ENCODE measurements around the gene KMT5C.
"Not testable (repeated sequence)": the region's sequence is repeated elsewhere in the genome, so short reads cannot be mapped to it uniquely, and the experiment has no call there.

The KMT5C gene

GRCh38 chr19:55324662-55325061 lies 15.0 kb upstream of the KMT5C start:
- H3K27ac Mint-ChIP-seq: peak overlapping the region in 1 of 2 donors; percentile 44
- H3K36me3 Mint-ChIP-seq (ENCODE audit: insufficient read depth): no peaks in the 10 kb centered on the region
- DNase-seq: no peak
- no peaks in the 10 kb centered on the region for H3K4me1 Mint-ChIP-seq (ENCODE audit: low read depth in 2 of 2)
- H3K9me3 Mint-ChIP-seq: no peaks in the 10 kb centered on the region
- no peak for ATAC-seq (replicated peaks)
- H3K4me3 Mint-ChIP-seq: no peak overlapping the region
- H3K27me3 Mint-ChIP-seq: peaks cover 26 to 51% of the 10 kb centered on the region in 2 donors

- Mint-ChIP-seq H3K36me3 (ENCODE audit: insufficient read depth) (no peaks in the 10 kb centered on the region), H3K9me3 (no peaks in the 10 kb centered on the region), H3K27ac (peak within 1 kb of the TSS in 1 of 2 donors; percentile 44), H3K4me3 (no peak within 1 kb of the TSS), H3K4me1 (ENCODE audit: low read depth in 2 of 2) (no peaks in the 10 kb centered on the region), H3K27me3 (peaks cover 26 to 46% of the 10 kb centered on the region in 2 donors)
- DNase-seq (no peak), ATAC-seq (replicated peaks) (no peak)
Measured at GRCh38 chr19:55325172-55325571, 14.5 kb upstream of the KMT5C start, which contains the start of gene TMEM150B. TMEM150B (minus strand) TSS chr19:55325341; CDS start chr19:55321036, 4,305 bp downstream.

- H3K9me3 Mint-ChIP-seq; H3K4me1 Mint-ChIP-seq (ENCODE audit: low read depth in 2 of 2); H3K27ac Mint-ChIP-seq; H3K36me3 Mint-ChIP-seq (ENCODE audit: insufficient read depth); H3K4me3 Mint-ChIP-seq; DNase-seq: not testable (repeated sequence)
- peaks cover 14 to 24% of the 10 kb centered on the region in 2 donors for H3K27me3 Mint-ChIP-seq
- ATAC-seq (replicated peaks): peak; percentile 36
Measured at GRCh38 chr19:55328774-55329318, 10.8 kb upstream of the KMT5C start.

- not testable (repeated sequence) for H3K4me3 Mint-ChIP-seq; H3K4me1 Mint-ChIP-seq (ENCODE audit: low read depth in 2 of 2); H3K36me3 Mint-ChIP-seq (ENCODE audit: insufficient read depth); H3K9me3 Mint-ChIP-seq; ATAC-seq (replicated peaks); H3K27ac Mint-ChIP-seq; DNase-seq
- H3K27me3 Mint-ChIP-seq: peaks cover 21 to 28% of the 10 kb centered on the region in 2 donors
Measured at GRCh38 chr19:55329791-55330190, 9.9 kb upstream of the KMT5C start.

- Mint-ChIP-seq H3K4me3 (no peak overlapping the region), H3K9me3 (no peaks in the 10 kb centered on the region), H3K36me3 (ENCODE audit: insufficient read depth) (peaks cover 21% of the 10 kb centered on the region), H3K27ac (no peak overlapping the region), H3K27me3 (peaks cover 33 to 39% of the 10 kb centered on the region in 2 donors), H3K4me1 (ENCODE audit: low read depth in 2 of 2) (peaks cover 5 to 7% of the 10 kb centered on the region in 2 donors)
- DNase-seq: no peak
- no peak for ATAC-seq (replicated peaks)
Measured at GRCh38 chr19:55333870-55334269, 5.8 kb upstream of the KMT5C start.

GRCh38 chr19:55336101-55336500 lies 3.6 kb upstream of the KMT5C start:
- Mint-ChIP-seq H3K4me3 (no peak overlapping the region), H3K9me3 (no peaks in the 10 kb centered on the region), H3K27ac (no peak overlapping the region), H3K27me3 (peaks cover 30 to 39% of the 10 kb centered on the region in 2 donors), H3K4me1 (ENCODE audit: low read depth in 2 of 2) (peaks cover 14 to 25% of the 10 kb centered on the region in 2 donors), H3K36me3 (ENCODE audit: insufficient read depth) (peaks cover 42% of the 10 kb centered on the region)
- no peak for DNase-seq
- ATAC-seq (replicated peaks): no peak

GRCh38 chr19:55339889-55340783 lies 460 bp downstream of the KMT5C start:
- DNase-seq (peak; percentile 33 to 36 (median 35)), ATAC-seq (replicated peaks) (no peak)
- Mint-ChIP-seq H3K4me3 (peak overlapping the region; percentile 75 to 94), H3K36me3 (ENCODE audit: insufficient read depth) (peaks cover 54% of the 10 kb centered on the region), H3K27me3 (peaks cover 13 to 22% of the 10 kb centered on the region in 2 donors), H3K9me3 (no peaks in the 10 kb centered on the region), H3K27ac (peak overlapping the region; percentile 99 to 100), H3K4me1 (ENCODE audit: low read depth in 2 of 2) (peaks cover 16 to 25% of the 10 kb centered on the region in 2 donors)

- Mint-ChIP-seq H3K27me3 (peaks cover 7 to 18% of the 10 kb centered on the region in 2 donors), H3K36me3 (ENCODE audit: insufficient read depth) (peaks cover 59% of the 10 kb centered on the region), H3K27ac (peak overlapping the region; percentile 99 to 100), H3K9me3 (no peaks in the 10 kb centered on the region), H3K4me1 (ENCODE audit: low read depth in 2 of 2) (peaks cover 16 to 25% of the 10 kb centered on the region in 2 donors), H3K4me3 (peak overlapping the region; percentile 75 to 94)
- ATAC-seq (replicated peaks) (no peak), DNase-seq (no peak)
Measured at GRCh38 chr19:55340784-55341147, 1.1 kb downstream of the KMT5C start.

- no peak for DNase-seq
- ATAC-seq (replicated peaks): no peak
- Mint-ChIP-seq H3K27me3 (peaks cover 6 to 18% of the 10 kb centered on the region in 2 donors), H3K9me3 (no peaks in the 10 kb centered on the region), H3K4me3 (peak overlapping the region; percentile 75 to 94), H3K27ac (peak overlapping the region; percentile 99 to 100), H3K4me1 (ENCODE audit: low read depth in 2 of 2) (peaks cover 16 to 25% of the 10 kb centered on the region in 2 donors), H3K36me3 (ENCODE audit: insufficient read depth) (peaks cover 59% of the 10 kb centered on the region)
Measured at GRCh38 chr19:55341171-55341588, 1.5 kb downstream of the KMT5C start.

- Mint-ChIP-seq H3K4me3 (peak overlapping the region; percentile 75 to 94), H3K4me1 (ENCODE audit: low read depth in 2 of 2) (peaks cover 16 to 25% of the 10 kb centered on the region in 2 donors), H3K9me3 (no peaks in the 10 kb centered on the region), H3K27me3 (peaks cover 6 to 14% of the 10 kb centered on the region in 2 donors), H3K36me3 (ENCODE audit: insufficient read depth) (peaks cover 58% of the 10 kb centered on the region), H3K27ac (peak overlapping the region; percentile 99 to 100)
- ATAC-seq (replicated peaks): no peak
- DNase-seq: no peak
Measured at GRCh38 chr19:55341595-55342531, 2.2 kb downstream of the KMT5C start.

- Mint-ChIP-seq H3K27ac (peak overlapping the region in 1 of 2 donors; percentile 62), H3K27me3 (no peaks in the 10 kb centered on the region), H3K4me1 (ENCODE audit: low read depth in 2 of 2) (peaks cover 11 to 15% of the 10 kb centered on the region in 2 donors), H3K4me3 (no peak overlapping the region), H3K9me3 (no peaks in the 10 kb centered on the region), H3K36me3 (ENCODE audit: insufficient read depth) (peaks cover 37% of the 10 kb centered on the region)
- no peak for DNase-seq
- no peak for ATAC-seq (replicated peaks)
Measured at GRCh38 chr19:55344444-55344843, 4.8 kb downstream of the KMT5C start.

- Mint-ChIP-seq H3K36me3 (ENCODE audit: insufficient read depth) (peaks cover 29% of the 10 kb centered on the region), H3K4me3 (no peak overlapping the region), H3K27me3 (no peaks in the 10 kb centered on the region), H3K27ac (peak overlapping the region in 1 of 2 donors; percentile 62), H3K4me1 (ENCODE audit: low read depth in 2 of 2) (peaks cover 8 to 9% of the 10 kb centered on the region in 2 donors), H3K9me3 (no peaks in the 10 kb centered on the region)
- DNase-seq (no peak), ATAC-seq (replicated peaks) (no peak)
Measured at GRCh38 chr19:55345101-55345817, 5.6 kb downstream of the KMT5C start.

All from effector memory CD8-positive, alpha-beta T cell (primary cell).